Ecto neural progenitor cell (in vitro differentiated cells): Measurements from ENCODE around the gene SPINK13.
"Not testable (repeated sequence)": the region's sequence is repeated elsewhere in the genome, so short reads cannot be mapped to it uniquely, and the experiment has no call there.

ENCODE experiments used
- DNase-seq: peaks from one replicate; pipeline ENCODE4 v3.0.0-alpha.2; 2018; ENCODE audit warnings: low spot score

The SPINK13 gene

DNA sequence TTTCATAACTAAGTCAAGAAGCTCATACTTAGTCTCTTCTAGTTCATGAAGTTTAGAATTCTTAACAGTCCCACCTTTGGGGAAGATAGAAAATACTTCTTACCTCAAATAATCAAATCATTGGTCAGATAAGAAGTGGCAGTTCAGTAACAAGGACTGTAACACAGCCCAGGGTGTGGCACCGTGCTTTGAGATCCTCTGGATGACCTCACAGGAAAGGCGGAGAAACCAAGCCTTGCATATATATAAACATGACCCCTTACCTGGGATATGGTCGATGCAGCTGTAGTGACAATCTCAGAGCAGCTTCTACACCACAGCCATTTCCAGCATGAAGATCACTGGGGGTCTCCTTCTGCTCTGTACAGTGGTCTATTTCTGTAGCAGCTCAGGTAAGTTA, 43.6 kb downstream of the SPINK13 start, which contains the start of gene SPINK7:
Gene SPINK7, plus strand, starts transcription at position 271 of the 400 bp plus-strand sequence. Its CDS starts 61 bp downstream, at position 332.
- DNase-seq = no peak

DNA sequence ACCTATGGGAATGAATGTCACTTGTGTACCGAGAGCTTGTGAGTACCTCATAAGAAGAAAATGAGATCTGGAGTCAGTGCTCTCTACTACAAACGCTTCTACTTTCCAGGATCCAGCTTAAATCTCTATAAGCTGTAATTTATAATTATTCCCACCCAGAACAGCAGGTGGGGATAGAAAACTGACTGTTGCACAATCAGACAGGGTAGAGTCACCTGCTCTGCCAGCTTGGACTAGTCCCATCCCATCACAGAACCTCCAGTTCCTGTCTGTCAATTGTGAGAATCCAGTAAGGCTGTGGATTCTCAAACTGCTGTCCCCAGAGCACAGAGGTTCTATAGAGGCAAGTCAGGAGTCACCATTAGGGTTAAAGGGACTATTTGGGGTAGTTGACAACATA, 45.6 kb downstream of the SPINK13 start:
- DNase-seq = no peak

DNA sequence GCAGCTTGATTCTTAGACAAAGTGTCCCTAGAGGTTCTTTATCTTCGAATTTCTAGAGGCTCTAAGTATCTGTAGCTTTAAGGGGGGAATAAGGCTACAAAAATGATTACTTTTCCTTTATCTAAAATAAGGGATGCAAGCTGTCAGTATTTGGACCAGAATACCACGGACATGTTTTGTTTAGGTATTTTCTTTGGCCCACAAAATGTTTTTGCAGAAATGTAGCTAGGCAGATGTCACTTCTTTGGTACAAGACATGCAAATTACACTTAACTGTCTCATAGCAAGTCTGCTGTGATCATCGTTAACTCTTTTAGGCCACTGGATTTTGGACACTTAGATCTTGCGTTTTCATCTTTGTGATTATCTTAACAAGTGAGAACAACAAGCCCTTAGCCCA, 46.1 kb downstream of the SPINK13 start:
- no peak for DNase-seq

DNA sequence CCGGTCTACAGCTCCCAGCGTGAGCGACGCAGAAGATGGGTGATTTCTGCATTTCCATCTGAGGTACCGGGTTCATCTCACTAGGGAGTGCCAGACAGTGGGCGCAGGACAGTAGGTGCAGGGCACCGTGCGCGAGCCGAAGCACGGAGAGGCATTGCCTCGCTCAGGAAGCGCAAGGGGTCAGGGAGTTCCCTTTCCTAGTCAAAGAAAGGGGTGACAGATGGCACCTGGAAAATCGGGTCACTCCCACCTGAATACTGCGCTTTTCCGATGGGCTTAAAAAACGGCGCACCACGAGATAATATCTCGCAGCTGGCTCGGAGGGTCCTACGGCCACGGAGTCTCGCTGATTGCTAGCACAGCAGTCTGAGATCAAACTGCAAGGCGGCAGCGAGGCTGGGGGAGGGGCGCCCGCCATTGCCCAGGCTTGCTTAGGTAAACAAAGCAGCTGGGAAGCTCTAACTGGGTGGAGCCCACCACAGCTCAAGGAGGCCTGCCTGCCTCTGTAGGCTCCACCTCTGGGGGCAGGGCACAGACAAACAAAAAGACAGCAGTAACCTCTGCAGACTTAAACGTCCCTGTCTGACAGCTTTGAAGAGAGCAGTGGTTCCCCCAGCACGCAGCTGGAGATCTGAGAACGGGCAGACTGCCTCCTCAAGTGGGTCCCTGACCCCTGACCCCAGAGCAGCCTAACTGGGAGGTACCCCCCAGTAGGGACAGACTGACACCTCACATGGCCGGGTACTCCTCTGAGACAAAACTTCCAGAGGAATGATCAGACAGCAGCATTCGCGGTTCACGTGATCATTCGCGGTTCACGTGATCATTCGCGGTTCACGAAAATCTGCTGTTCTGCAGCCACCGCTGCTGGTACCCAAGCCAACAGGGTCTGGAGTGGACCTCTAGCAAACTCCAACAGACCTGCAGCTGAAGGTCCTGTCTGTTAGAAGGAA, 51.7 kb downstream of the SPINK13 start:
- not testable (repeated sequence) for DNase-seq

DNA sequence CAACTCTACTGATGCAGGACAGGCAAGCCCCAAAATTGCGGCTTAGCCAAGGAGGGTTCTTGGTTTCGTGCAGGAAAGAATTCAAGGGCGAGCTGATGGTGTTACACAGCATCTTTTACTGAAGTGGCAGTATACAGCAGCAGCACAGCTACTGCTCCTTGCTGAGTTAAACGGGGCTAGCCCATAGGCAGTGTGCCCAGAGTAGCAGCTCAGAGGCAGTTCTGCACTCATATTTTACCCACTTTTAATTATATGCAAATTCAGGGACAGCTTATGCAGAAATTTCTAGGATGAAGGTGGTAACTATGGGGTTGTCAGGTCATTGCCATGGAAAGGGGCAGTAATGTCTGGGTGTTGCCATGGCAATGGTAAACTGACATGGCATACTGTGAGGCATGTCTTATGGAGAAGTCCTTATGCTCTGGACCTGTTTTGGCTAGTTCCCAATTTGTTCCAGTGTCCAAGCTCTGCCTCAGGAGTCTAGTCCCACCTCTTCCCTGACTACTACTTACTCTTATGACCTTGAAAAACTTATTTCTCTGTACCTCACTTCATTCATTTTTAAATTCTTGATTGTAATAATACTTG, 64.8 kb downstream of the SPINK13 start:
- no peak for DNase-seq

DNA sequence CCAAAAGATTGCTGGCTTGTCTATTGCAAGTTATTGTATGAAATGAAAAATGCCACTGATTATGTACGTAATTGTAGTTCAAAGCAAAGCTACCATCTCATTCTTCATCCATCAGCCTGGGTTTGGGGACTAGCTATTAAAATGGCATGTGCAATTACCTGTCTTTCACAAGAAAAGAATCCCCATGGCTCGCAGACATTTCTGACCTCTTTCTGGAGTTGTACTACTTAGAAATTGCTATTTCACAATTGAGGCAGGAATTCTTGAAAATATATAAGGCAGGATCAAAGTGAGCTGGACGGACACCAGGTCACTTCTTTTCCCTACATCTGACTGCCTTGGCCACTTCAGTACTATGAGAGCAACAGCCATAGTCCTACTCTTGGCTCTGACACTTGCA, 66.7 kb downstream of the SPINK13 start, which contains the start of gene SPINK9:
Gene SPINK9, plus strand, starts transcription at position 301 of the 400 bp plus-strand sequence. Its CDS starts 55 bp downstream, at position 356.
- DNase-seq = no peak
